GM20000 (cell line): ENCODE results near the gene SPTSSA.
"Not testable (repeated sequence)": the region's sequence is repeated elsewhere in the genome, so short reads cannot be mapped to it uniquely, and the experiment has no call there.

Experiments
- DNase-seq: peaks from one replicate; pipeline ENCODE4 v3.0.0; 2012; ENCODE audit warnings: low spot score
- TF ChIP-seq, protein P1 (sequence below): IDR thresholded peaks from 2 replicates; pipeline ENCODE4 v1.5.1; 2012; ENCODE audit warnings: mild to moderate bottlenecking, control low read depth; ENCODE audit errors: extremely low read depth, missing control alignments

Gene SPTSSA

DNA sequence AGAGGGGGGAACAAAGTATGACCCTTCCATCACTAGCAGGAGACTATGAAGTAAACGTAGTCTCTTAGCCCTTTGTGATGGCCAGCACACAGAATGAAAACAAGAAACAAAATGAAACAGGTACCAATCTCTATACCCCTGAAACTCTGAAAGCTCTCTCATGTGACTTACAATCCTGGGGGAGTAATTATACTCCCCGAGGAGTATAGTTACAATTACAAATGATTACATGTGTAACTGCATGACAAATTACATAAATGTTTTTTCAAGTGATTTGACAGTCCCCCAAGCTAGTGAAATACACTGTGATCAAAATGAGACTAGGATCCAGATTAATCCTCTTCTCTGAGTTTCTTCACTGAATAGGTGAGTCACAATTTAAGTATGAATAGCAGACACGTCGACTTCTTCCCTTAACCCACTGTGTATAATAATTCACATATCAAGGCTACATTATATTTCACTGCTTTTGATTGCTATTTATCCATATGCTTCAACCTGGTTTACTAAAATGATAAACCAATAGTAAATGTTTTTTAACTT, 74.0 kb downstream of the SPTSSA start:
- TF ChIP-seq, protein P1, sequence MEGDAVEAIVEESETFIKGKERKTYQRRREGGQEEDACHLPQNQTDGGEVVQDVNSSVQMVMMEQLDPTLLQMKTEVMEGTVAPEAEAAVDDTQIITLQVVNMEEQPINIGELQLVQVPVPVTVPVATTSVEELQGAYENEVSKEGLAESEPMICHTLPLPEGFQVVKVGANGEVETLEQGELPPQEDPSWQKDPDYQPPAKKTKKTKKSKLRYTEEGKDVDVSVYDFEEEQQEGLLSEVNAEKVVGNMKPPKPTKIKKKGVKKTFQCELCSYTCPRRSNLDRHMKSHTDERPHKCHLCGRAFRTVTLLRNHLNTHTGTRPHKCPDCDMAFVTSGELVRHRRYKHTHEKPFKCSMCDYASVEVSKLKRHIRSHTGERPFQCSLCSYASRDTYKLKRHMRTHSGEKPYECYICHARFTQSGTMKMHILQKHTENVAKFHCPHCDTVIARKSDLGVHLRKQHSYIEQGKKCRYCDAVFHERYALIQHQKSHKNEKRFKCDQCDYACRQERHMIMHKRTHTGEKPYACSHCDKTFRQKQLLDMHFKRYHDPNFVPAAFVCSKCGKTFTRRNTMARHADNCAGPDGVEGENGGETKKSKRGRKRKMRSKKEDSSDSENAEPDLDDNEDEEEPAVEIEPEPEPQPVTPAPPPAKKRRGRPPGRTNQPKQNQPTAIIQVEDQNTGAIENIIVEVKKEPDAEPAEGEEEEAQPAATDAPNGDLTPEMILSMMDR, result no peak
- DNase-seq, result no peak

- DNase-seq, result no peak
- TF ChIP-seq, protein P1, result no peak
Measured at GRCh38 chr14:34386865-34387485, 75.1 kb downstream of the SPTSSA start.

DNA sequence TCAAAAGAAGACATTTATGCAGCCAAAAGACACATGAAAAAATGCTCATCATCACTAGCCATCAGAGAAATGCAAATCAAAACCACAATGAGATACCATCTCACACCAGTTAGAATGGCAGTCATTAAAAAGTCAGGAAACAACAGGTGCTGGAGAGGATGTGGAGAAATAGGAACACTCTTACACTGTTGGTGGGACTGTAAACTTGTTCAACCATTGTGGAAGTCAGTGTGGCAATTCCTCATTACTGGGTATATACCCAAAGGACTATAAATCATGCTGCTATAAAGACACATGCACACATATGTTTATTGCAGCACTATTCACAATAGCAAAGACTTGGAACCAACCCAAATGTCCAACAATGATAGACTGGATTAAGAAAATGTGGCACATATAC, 76.2 kb downstream of the SPTSSA start:
- DNase-seq, result not testable (repeated sequence)

- no peak for DNase-seq
- TF ChIP-seq, protein P1, result no peak
Measured at GRCh38 chr14:34383839-34384238, 78.2 kb downstream of the SPTSSA start.
